Neural cell (in vitro differentiated cells): ENCODE measurements around the gene TOR4A. TPM values are rescaled to one million over a fixed set of nuclear protein-coding genes. Genes with fewer than 3 reads are reported as not detected.

Experiments used
- H2AFZ ChIP-seq: fragments of 200-600, 300-800 bp; sonication (generic), shearing (Covaris generic); 2 replicates; pipeline ENCODE4 v1.6.0; 2014; ENCODE audit warnings: low read depth, mild to moderate bottlenecking, antibody characterized with exemption, low read length, moderate library complexity
- H3F3A ChIP-seq: fragments of 200-600 bp; shearing (Covaris generic); 2 replicates; pipeline ENCODE4 v1.6.1; 2016; ENCODE audit warnings: mild to moderate bottlenecking, moderate library complexity, mixed read lengths, antibody characterized with exemption, low read length; ENCODE audit not compliant: insufficient read depth, poor library complexity, severe bottlenecking
- H3K27ac ChIP-seq: fragments of 200-600, 300-800 bp; sonication (generic), shearing (Covaris generic); 2 replicates; pipeline ENCODE4 v1.5.1; 2014; ENCODE audit warnings: mild to moderate bottlenecking, low read length, moderate library complexity
- H3K27me3 ChIP-seq: fragments of 300-800, 200-600 bp; sonication (generic), shearing (Covaris generic); 2 replicates; pipeline ENCODE4 v1.6.0; 2014; ENCODE audit warnings: mild to moderate bottlenecking, low read depth, low read length, moderate library complexity; ENCODE audit not compliant: insufficient read depth
- H3K36me3 ChIP-seq: fragments of 300-800, 200-600 bp; sonication (generic), shearing (Covaris generic); 2 replicates; pipeline ENCODE4 v1.5.1; 2014; ENCODE audit warnings: mild to moderate bottlenecking, antibody characterized with exemption, low read length, moderate library complexity; ENCODE audit not compliant: insufficient read depth
- H3K4me2 ChIP-seq: fragments of 300-800, 200-600 bp; sonication (generic), shearing (Covaris generic); 2 replicates; pipeline ENCODE4 v1.6.0; 2014; ENCODE audit warnings: mild to moderate bottlenecking, low read length
- H3K4me3 ChIP-seq: fragments of 300-800, 200-600 bp; sonication (generic), shearing (Covaris generic); 2 replicates; pipeline ENCODE4 v1.5.1; 2014; ENCODE audit warnings: mild to moderate bottlenecking, low read length, moderate library complexity
- H3K79me2 ChIP-seq: fragments of 200-600 bp; shearing (Covaris generic); replicated peaks from 2 replicates; pipeline ENCODE4 v1.6.0; 2014; ENCODE audit warnings: mild to moderate bottlenecking, low read length, moderate library complexity; ENCODE audit not compliant: insufficient read depth
- H3K9ac ChIP-seq: fragments of 300-800, 200-600 bp; sonication (generic), shearing (Covaris generic); 2 replicates; pipeline ENCODE4 v1.6.1; 2016; ENCODE audit warnings: mild to moderate bottlenecking, low read length, mixed read lengths
- H3K9me2 ChIP-seq: fragments of 200-600 bp; shearing (Covaris generic); 2 replicates; pipeline ENCODE4 v1.6.1; 2016; ENCODE audit warnings: mild to moderate bottlenecking, low read length, mixed read lengths; ENCODE audit not compliant: insufficient read depth
- H3K9me3 ChIP-seq: fragments of 200-600, 300-800 bp; sonication (generic), shearing (Covaris generic); 2 replicates; pipeline ENCODE4 v1.6.1; 2016; ENCODE audit warnings: mild to moderate bottlenecking, mixed run types, low read length, moderate library complexity, mixed read lengths
- H4K20me1 ChIP-seq: fragments of 200-600 bp; shearing (Covaris generic); 2 replicates; pipeline ENCODE4 v1.6.1; 2016; ENCODE audit warnings: mild to moderate bottlenecking, mixed run types; ENCODE audit not compliant: insufficient read depth
- CTCF ChIP-seq: fragments of 450-650 bp; IDR thresholded peaks from 2 replicates; pipeline ENCODE4 v1.5.1; 2014; ENCODE audit warnings: antibody characterized with exemption, mild to moderate bottlenecking, moderate library complexity; ENCODE audit not compliant: poor library complexity, severe bottlenecking
- EP300 ChIP-seq: fragments of 450-650 bp; conservative IDR thresholded peaks from 2 replicates; pipeline ENCODE4 v1.6.1; 2014; ENCODE audit warnings: antibody characterized with exemption, mild to moderate bottlenecking, moderate library complexity; ENCODE audit not compliant: poor library complexity, severe bottlenecking
- EZH2 ChIP-seq: fragments of 200-600, 300-800 bp; shearing (Covaris generic), sonication (generic); IDR thresholded peaks from 2 replicates; pipeline ENCODE4 v1.6.1; 2014; ENCODE audit warnings: antibody characterized with exemption, low read length, borderline replicate concordance, mild to moderate bottlenecking; ENCODE audit not compliant: insufficient read depth, poor library complexity, severe bottlenecking
- MXI1 ChIP-seq: fragments of 450-650 bp; conservative IDR thresholded peaks from 2 replicates; pipeline ENCODE4 v1.6.1; 2014; ENCODE audit warnings: antibody characterized with exemption, mild to moderate bottlenecking; ENCODE audit not compliant: poor library complexity, severe bottlenecking
- POLR2AphosphoS5 ChIP-seq: IDR thresholded peaks from 2 replicates; pipeline ENCODE4 v1.6.1; 2012
- RAD21 ChIP-seq: fragments of 450-650 bp; conservative IDR thresholded peaks from 2 replicates; pipeline ENCODE4 v1.6.1; 2014; ENCODE audit warnings: antibody characterized with exemption, mild to moderate bottlenecking, moderate library complexity
- REST ChIP-seq: IDR thresholded peaks from 2 replicates; pipeline ENCODE4 v1.6.1; 2012; ENCODE audit warnings: borderline replicate concordance
- SMC3 ChIP-seq: fragments of 450-650 bp; conservative IDR thresholded peaks from 2 replicates; pipeline ENCODE4 v1.6.1; 2014; ENCODE audit warnings: antibody characterized with exemption, mild to moderate bottlenecking, moderate library complexity; ENCODE audit not compliant: poor library complexity
- TAF1 ChIP-seq: IDR thresholded peaks from 2 replicates; pipeline ENCODE4 v1.6.1; 2012; ENCODE audit warnings: low read depth
- polyA plus RNA-seq: library from polyadenylated mRNA; depleted of rRNA; stranded (reverse); fragments of >200 nt; gene quantifications from 2 replicates; pipeline ENCODE4 v1.2.3, GENCODE V29; 2014

TOR4A gene
- polyA plus RNA-seq, 1 donor from 2014 or later: 0.50 TPM

GRCh38 chr9:137234758-137235423 is 42.6 kb upstream of the TOR4A start:
- no peak overlapping the region for H3K4me2 ChIP-seq
- no peak for TF ChIP-seq EP300
- no peak for TF ChIP-seq EZH2
- no peak for TF ChIP-seq SMC3
- TF ChIP-seq CTCF: no peak
- no peak for TF ChIP-seq MXI1
- TF ChIP-seq REST: no peak
- no peak for TF ChIP-seq POLR2AphosphoS5
- no peak for TF ChIP-seq RAD21
- no peak for TF ChIP-seq TAF1
- H3K27ac ChIP-seq: no peak overlapping the region
- H3K27me3 ChIP-seq: no peaks in the 10 kb centered on the region
- H3K9me2 ChIP-seq: no peaks in the 10 kb centered on the region
- H3F3A ChIP-seq: no peaks in the 10 kb centered on the region
- H3K9ac ChIP-seq: no peak overlapping the region
- H3K4me3 ChIP-seq: no peak overlapping the region
- no peaks in the 10 kb centered on the region for H3K36me3 ChIP-seq
- H4K20me1 ChIP-seq: no peaks in the 10 kb centered on the region
- H2AFZ ChIP-seq: no peak overlapping the region
- no peaks in the 10 kb centered on the region for H3K79me2 ChIP-seq
- no peaks in the 10 kb centered on the region for H3K9me3 ChIP-seq

GRCh38 chr9:137235424-137236237 is 41.9 kb upstream of the TOR4A start:
- H3K27me3 ChIP-seq: no peaks in the 10 kb centered on the region
- H2AFZ ChIP-seq: no peak overlapping the region
- no peaks in the 10 kb centered on the region for H3K79me2 ChIP-seq
- no peak overlapping the region for H3K4me2 ChIP-seq
- H3K9me3 ChIP-seq: no peaks in the 10 kb centered on the region
- H3K9ac ChIP-seq: no peak overlapping the region
- H3K9me2 ChIP-seq: no peaks in the 10 kb centered on the region
- H3K27ac ChIP-seq: no peak overlapping the region
- no peaks in the 10 kb centered on the region for H3K36me3 ChIP-seq
- no peaks in the 10 kb centered on the region for H3F3A ChIP-seq
- no peak overlapping the region for H3K4me3 ChIP-seq
- H4K20me1 ChIP-seq: no peaks in the 10 kb centered on the region
- no peak for TF ChIP-seq TAF1
- no peak for TF ChIP-seq RAD21
- no peak for TF ChIP-seq CTCF
- TF ChIP-seq EZH2: no peak
